Osteoblast (primary cell): ENCODE measurements around the gene AKR1A1. TPM values are rescaled to one million over a fixed set of nuclear protein-coding genes. Genes with fewer than 3 reads are reported as not detected.

Experiments
- DNase-seq: peaks from one replicate; pipeline ENCODE4 v3.0.0; 2011; ENCODE audit warnings: low spot score, mixed read lengths; ENCODE audit not compliant: insufficient read length; ENCODE audit errors: missing footprints
- H2AFZ ChIP-seq: 2 replicates; pipeline ENCODE4 v1.6.0; 2011; ENCODE audit warnings: mild to moderate bottlenecking, low read length
- H3K27ac ChIP-seq: 2 replicates; pipeline ENCODE4 v1.5.1; 2011; ENCODE audit warnings: mild to moderate bottlenecking, low read depth, low read length, moderate library complexity
- H3K27me3 ChIP-seq: 2 replicates; pipeline ENCODE4 v1.6.0; 2012; ENCODE audit warnings: mild to moderate bottlenecking, control low read depth, inconsistent platforms, low read length, moderate library complexity; ENCODE audit not compliant: insufficient read depth
- H3K36me3 ChIP-seq: 2 replicates; pipeline ENCODE4 v1.5.1; 2011; ENCODE audit warnings: mild to moderate bottlenecking, low read length, control low read depth, moderate library complexity; ENCODE audit not compliant: insufficient read depth
- H3K4me1 ChIP-seq: 2 replicates; pipeline ENCODE4 v1.5.1; 2011; ENCODE audit warnings: mild to moderate bottlenecking, low read length, control low read depth, moderate library complexity; ENCODE audit not compliant: insufficient read depth
- H3K4me2 ChIP-seq: 2 replicates; pipeline ENCODE4 v1.6.0; 2011; ENCODE audit warnings: mild to moderate bottlenecking, low read length; ENCODE audit not compliant: insufficient read depth
- H3K4me3 ChIP-seq: fragments of 200-600 bp; sonication (generic); 3 replicates; pipeline ENCODE4 v1.5.1; 2012; ENCODE audit warnings: mild to moderate bottlenecking, low read length, inconsistent platforms; ENCODE audit not compliant: insufficient read depth
- H3K79me2 ChIP-seq: 2 replicates; pipeline ENCODE4 v1.6.0; 2012; ENCODE audit warnings: mild to moderate bottlenecking, low read length, control low read depth, inconsistent platforms; ENCODE audit not compliant: insufficient read depth
- H3K9me3 ChIP-seq: 2 replicates; pipeline ENCODE4 v1.5.1; 2011; ENCODE audit warnings: low read depth, low read length, control low read depth
- H4K20me1 ChIP-seq: 2 replicates; pipeline ENCODE4 v1.6.0; 2012; ENCODE audit warnings: mild to moderate bottlenecking, low read length, control low read depth; ENCODE audit not compliant: insufficient read depth
- CTCF ChIP-seq: IDR thresholded peaks from 2 replicates; pipeline ENCODE4 v1.5.1; 2011; ENCODE audit warnings: mild to moderate bottlenecking, low read depth, low read length, moderate library complexity; ENCODE audit errors: extremely low read depth
- total RNA-seq: library from RNA; depleted of rRNA; stranded (reverse); fragments of >200 nt; gene quantifications from 2 replicates; pipeline ENCODE4 v1.2.3, GENCODE V29; 2012

The AKR1A1 gene
- total RNA-seq, 1 donor, result 136 TPM

GRCh38 chr1:45526135-45526644 is 24.4 kb upstream of the AKR1A1 start:
- DNase-seq, result no peak
- Histone ChIP-seq H3K79me2 (peaks cover 5% of the 10 kb centered on the region), H3K4me3 (no peak overlapping the region), H4K20me1 (peaks cover 1% of the 10 kb centered on the region), H3K27me3 (no peaks in the 10 kb centered on the region), H2AFZ (no peak overlapping the region), H3K36me3 (no peaks in the 10 kb centered on the region), H3K9me3 (no peaks in the 10 kb centered on the region), H3K4me1 (peaks cover 7% of the 10 kb centered on the region), H3K27ac (no peak overlapping the region), H3K4me2 (no peak overlapping the region)
- no peak for TF ChIP-seq CTCF

GRCh38 chr1:45530632-45531135 is 19.9 kb upstream of the AKR1A1 start:
- no peak for TF ChIP-seq CTCF
- Histone ChIP-seq H3K79me2 (no peaks in the 10 kb centered on the region), H3K27ac (no peak overlapping the region), H3K4me1 (no peaks in the 10 kb centered on the region), H2AFZ (no peak overlapping the region), H3K4me3 (no peak overlapping the region), H3K4me2 (no peak overlapping the region), H4K20me1 (no peaks in the 10 kb centered on the region), H3K36me3 (no peaks in the 10 kb centered on the region), H3K27me3 (no peaks in the 10 kb centered on the region), H3K9me3 (no peaks in the 10 kb centered on the region)
- DNase-seq, result no peak

- Histone ChIP-seq H3K9me3 (no peaks in the 10 kb centered on the region), H3K27me3 (no peaks in the 10 kb centered on the region), H3K4me1 (no peaks in the 10 kb centered on the region), H4K20me1 (no peaks in the 10 kb centered on the region), H3K27ac (no peak overlapping the region), H3K79me2 (no peaks in the 10 kb centered on the region), H2AFZ (no peak overlapping the region), H3K4me2 (no peak overlapping the region), H3K36me3 (no peaks in the 10 kb centered on the region), H3K4me3 (no peak overlapping the region)
- DNase-seq, result no peak
- TF ChIP-seq CTCF, result no peak
These were observed 18.8 kb upstream of the AKR1A1 start for GRCh38 chr1:45531873-45532272.

- Histone ChIP-seq H3K79me2 (no peaks in the 10 kb centered on the region), H3K27me3 (no peaks in the 10 kb centered on the region), H3K4me3 (no peak overlapping the region), H3K9me3 (no peaks in the 10 kb centered on the region), H3K27ac (no peak overlapping the region), H2AFZ (no peak overlapping the region), H3K4me2 (no peak overlapping the region), H3K4me1 (no peaks in the 10 kb centered on the region), H3K36me3 (no peaks in the 10 kb centered on the region), H4K20me1 (no peaks in the 10 kb centered on the region)
- TF ChIP-seq CTCF, result no peak
- no peak for DNase-seq
These were observed 14.4 kb upstream of the AKR1A1 start for GRCh38 chr1:45535988-45536766.
